ENCODE data around the gene CDH11.

CDH11 gene

GRCh38 chr16:65021852-65022595, 99.8 kb downstream of the CDH11 start:
- no peak for DNase-seq

- no peak for DNase-seq
Measured at GRCh38 chr16:65016754-65017153, 105.1 kb downstream of the CDH11 start.

- no peak for DNase-seq
Measured at GRCh38 chr16:65015599-65015998, 106.3 kb downstream of the CDH11 start.

- DNase-seq, result no peak
Measured at GRCh38 chr16:65012357-65012756, 109.5 kb downstream of the CDH11 start.

- peak; percentile 43 for DNase-seq
Measured at GRCh38 chr16:65010125-65010524, 111.7 kb downstream of the CDH11 start.

- DNase-seq, result no peak
Measured at GRCh38 chr16:65005696-65006095, 116.2 kb downstream of the CDH11 start.

- DNase-seq, result no peak
Measured at GRCh38 chr16:65004570-65004969, 117.3 kb downstream of the CDH11 start.

GRCh38 chr16:65003621-65004020, 118.2 kb downstream of the CDH11 start:
- DNase-seq, result no peak

GRCh38 chr16:65002265-65002664, 119.6 kb downstream of the CDH11 start:
- DNase-seq, result no peak

- DNase-seq, result no peak
Measured at GRCh38 chr16:65000654-65001053, 121.2 kb downstream of the CDH11 start.

- DNase-seq, result no peak
Measured at GRCh38 chr16:64997751-64998150, 124.1 kb downstream of the CDH11 start.

- DNase-seq, result no peak
Measured at GRCh38 chr16:64997121-64997520, 124.7 kb downstream of the CDH11 start.

- no peak for DNase-seq
Measured at GRCh38 chr16:64996641-64997040, 125.2 kb downstream of the CDH11 start.

- DNase-seq, result no peak
Measured at GRCh38 chr16:64993464-64993863, 128.4 kb downstream of the CDH11 start.

- DNase-seq, result no peak
Measured at GRCh38 chr16:64991001-64991400, 130.9 kb downstream of the CDH11 start.

- no peak for DNase-seq
Measured at GRCh38 chr16:64990101-64990500, 131.8 kb downstream of the CDH11 start.

GRCh38 chr16:64989050-64989449, 132.8 kb downstream of the CDH11 start:
- no peak for DNase-seq

- peak; percentile 61 for DNase-seq
Measured at GRCh38 chr16:64983963-64984362, 137.9 kb downstream of the CDH11 start.

- no peak for DNase-seq
Measured at GRCh38 chr16:64983231-64983630, 138.6 kb downstream of the CDH11 start.

- DNase-seq, result no peak
Measured at GRCh38 chr16:64982581-64982980, 139.3 kb downstream of the CDH11 start.

- no peak for DNase-seq
Measured at GRCh38 chr16:64981568-64982281, 140.1 kb downstream of the CDH11 start.

GRCh38 chr16:64977206-64977920, 144.5 kb downstream of the CDH11 start:
- no peak for DNase-seq

GRCh38 chr16:64975821-64976220, 146.0 kb downstream of the CDH11 start:
- DNase-seq, result no peak

- DNase-seq, result no peak
Measured at GRCh38 chr16:64974381-64974780, 147.5 kb downstream of the CDH11 start.
